ENCODE results near the gene AGMAT. TPM values are rescaled to one million over a fixed set of nuclear protein-coding genes. Genes with fewer than 3 reads are reported as not detected.

The AGMAT gene
- total and polyA plus RNA-seq, 7 experiments from 2014 or later, result 6.4 to 21.5 (median 9.9) TPM

DNA sequence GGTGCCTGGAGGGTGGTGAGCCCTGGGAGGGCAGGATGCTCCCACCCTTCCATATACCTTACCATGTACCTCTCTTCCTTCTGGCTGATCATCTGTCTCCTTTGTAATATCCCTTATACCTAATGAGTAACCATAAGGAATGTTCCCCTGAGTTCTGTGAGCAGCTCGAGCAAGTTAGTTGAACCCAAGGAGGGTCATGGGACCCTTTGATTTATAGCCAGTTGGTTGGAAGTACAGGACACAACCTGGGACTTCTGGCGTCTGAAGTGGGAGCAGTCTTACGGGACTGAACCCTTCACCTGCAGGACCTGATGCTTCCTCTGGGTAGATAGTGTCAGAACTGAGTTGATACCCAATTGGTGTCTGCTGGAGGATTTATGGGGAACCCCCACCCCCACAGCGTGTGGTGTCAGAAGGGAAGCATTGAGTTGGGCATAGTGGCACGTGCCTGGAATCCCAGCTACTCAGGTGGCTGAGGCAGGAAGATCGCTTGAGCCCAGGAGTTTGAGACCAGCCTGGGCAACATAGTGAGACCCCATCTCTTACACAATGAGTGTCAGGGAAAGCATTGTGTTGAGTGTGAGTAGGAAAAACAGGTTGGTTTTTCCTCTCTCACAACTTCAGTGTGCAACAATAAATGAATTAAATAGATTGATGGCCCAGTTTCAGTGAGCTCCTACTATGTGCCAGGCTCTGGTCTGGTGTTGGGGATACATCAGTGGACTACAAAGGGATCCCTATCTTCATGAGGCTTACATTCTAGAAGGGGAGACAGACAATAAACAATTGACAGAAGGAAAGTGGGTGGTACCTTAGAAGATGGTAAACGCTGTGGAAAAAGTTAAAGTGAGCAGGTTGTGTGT, 42.2 kb downstream of the AGMAT start:
- ChIA-PET CTCF (no interaction called here), POLR2A (interaction anchor here (0.5 kb wide), 1 partner anchor 112 kb away, joined by 3 read pairs; no protein-coding TSS in a partner anchor)
- intact Hi-C loops (cut with micrococcal nuclease), result no loop called here
- ATAC-seq, result no peak
- peaks cover 7 to 39% (median 28%) of the 10 kb centered on the region in 5 donors for H3K36me3 Mint-ChIP-seq
- H3K4me1 Mint-ChIP-seq, result peaks cover 0 to 11% (median 4%) of the 10 kb centered on the region in 7 donors
- no peaks in the 10 kb centered on the region for H3K9me3 Mint-ChIP-seq
- H3K4me1 ChIP-seq (ENCODE audit: control insufficient read depth in 2 of 2, insufficient read depth in 2 of 2, low read length in 2 of 2), result no peaks in the 10 kb centered on the region
- peaks cover under 1 to 77% (median under 1%) of the 10 kb centered on the region in 3 experiments for H3K36me3 ChIP-seq (ENCODE audit: control insufficient read depth in 2 of 3, insufficient read depth in 3 of 3, low read length in 3 of 3)
- H3K4me3 Mint-ChIP-seq, result no peak overlapping the region
- H3K27ac Mint-ChIP-seq, result peak overlapping the region in 2 of 9 donors; percentile 5 to 83
- no peak for DNase-seq
- no peaks in the 10 kb centered on the region for H3K27me3 Mint-ChIP-seq
- H3K27me3 ChIP-seq (ENCODE audit: control insufficient read depth in 2 of 2, insufficient read depth in 2 of 2, low read length in 2 of 2), result no peaks in the 10 kb centered on the region
- H3K4me3 ChIP-seq (ENCODE audit: low read length), result no peak overlapping the region
- H3K27ac ChIP-seq (ENCODE audit: low read depth, low read length), result no peak overlapping the region
- H3K9me3 ChIP-seq (ENCODE audit: control insufficient read depth in 2 of 3, low read length in 3 of 3), result no peaks in the 10 kb centered on the region

DNA sequence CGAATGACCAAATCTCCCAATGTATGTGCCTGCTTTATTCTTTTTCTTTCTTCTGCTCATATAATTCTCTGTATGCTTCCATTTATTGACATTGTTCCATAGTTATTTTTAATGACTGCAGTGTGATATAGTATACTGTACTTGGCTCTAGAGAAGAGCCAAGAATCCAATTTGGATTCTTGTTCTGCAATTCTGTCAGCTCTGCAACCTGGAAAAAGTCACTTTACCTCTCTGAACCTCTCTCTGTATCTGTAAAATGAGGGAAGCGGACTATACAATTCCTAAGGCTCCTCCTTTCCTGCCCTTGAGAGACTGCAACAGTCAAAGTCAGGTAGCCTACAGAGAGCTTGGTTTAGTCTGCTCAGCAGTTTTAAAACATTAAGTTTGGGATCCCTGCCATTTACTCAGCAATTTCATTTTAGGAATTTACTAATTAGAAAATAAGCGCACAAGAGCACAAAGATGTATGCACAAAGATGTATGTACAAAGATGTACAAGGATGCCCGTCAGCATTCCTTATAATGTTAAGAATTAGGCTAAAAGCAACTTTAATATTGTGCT, 43.5 kb downstream of the AGMAT start:
- no peak for ATAC-seq
- Mint-ChIP-seq H3K27me3 (no peaks in the 10 kb centered on the region), H3K27ac (no peak overlapping the region), H3K36me3 (peaks cover 7 to 48% (median 31%) of the 10 kb centered on the region in 5 donors), H3K4me1 (peaks cover 2 to 11% (median 4%) of the 10 kb centered on the region in 7 donors), H3K9me3 (no peaks in the 10 kb centered on the region), H3K4me3 (no peak overlapping the region)
- DNase-seq, result no peak
- peaks cover 0 to 68% (median 0%) of the 10 kb centered on the region in 3 experiments for H3K36me3 ChIP-seq (ENCODE audit: control insufficient read depth in 2 of 3, insufficient read depth in 3 of 3, low read length in 3 of 3)
- no peak overlapping the region for H3K27ac ChIP-seq (ENCODE audit: low read depth, low read length)
- CTCF ChIA-PET, result interaction anchor here (0.6 kb wide), 1 partner anchor 284 kb away, joined by 3 read pairs; no protein-coding TSS in a partner anchor
- H3K27me3 ChIP-seq (ENCODE audit: control insufficient read depth in 2 of 2, insufficient read depth in 2 of 2, low read length in 2 of 2), result no peaks in the 10 kb centered on the region
- H3K4me3 ChIP-seq (ENCODE audit: low read length), result no peak overlapping the region
- H3K4me1 ChIP-seq (ENCODE audit: control insufficient read depth in 2 of 2, insufficient read depth in 2 of 2, low read length in 2 of 2), result no peaks in the 10 kb centered on the region
- POLR2A ChIA-PET, result no interaction called here
- no peaks in the 10 kb centered on the region for H3K9me3 ChIP-seq (ENCODE audit: control insufficient read depth in 2 of 3, low read length in 3 of 3)
- intact Hi-C loops (cut with micrococcal nuclease), result no loop called here

DNA sequence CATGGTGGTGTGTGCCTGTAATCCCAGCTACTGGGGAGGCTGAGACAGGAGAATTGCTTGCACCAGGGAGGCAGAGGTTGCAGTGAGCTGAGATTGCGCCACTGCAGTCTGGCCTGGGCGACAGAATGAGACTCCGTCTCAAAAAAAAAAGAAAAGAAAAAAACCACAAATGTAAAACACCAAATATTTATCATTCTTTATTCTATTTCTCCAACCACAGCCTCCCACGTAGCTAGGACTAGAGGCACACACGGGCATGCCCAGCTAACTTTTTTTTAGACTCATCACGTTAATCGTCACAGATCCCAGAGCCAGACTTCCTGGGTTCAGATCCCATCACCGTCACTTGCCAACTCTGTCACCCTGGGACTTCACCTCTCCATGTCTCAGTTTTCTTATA, 44.7 kb downstream of the AGMAT start:
- no peaks in the 10 kb centered on the region for H3K9me3 ChIP-seq (ENCODE audit: control insufficient read depth in 2 of 3, low read length in 3 of 3)
- DNase-seq (no peak), ATAC-seq (no peak)
- no peak overlapping the region for H3K27ac ChIP-seq (ENCODE audit: low read depth, low read length)
- ChIA-PET CTCF (no interaction called here), POLR2A (no interaction called here)
- no peak overlapping the region for H3K4me3 Mint-ChIP-seq
- peak overlapping the region in 1 of 9 donors; percentile 78 for H3K27ac Mint-ChIP-seq
- no peaks in the 10 kb centered on the region for H3K27me3 ChIP-seq (ENCODE audit: control insufficient read depth in 2 of 2, insufficient read depth in 2 of 2, low read length in 2 of 2)
- peaks cover 0 to 60% (median 0%) of the 10 kb centered on the region in 3 experiments for H3K36me3 ChIP-seq (ENCODE audit: control insufficient read depth in 2 of 3, insufficient read depth in 3 of 3, low read length in 3 of 3)
- H3K27me3 Mint-ChIP-seq, result no peaks in the 10 kb centered on the region
- peaks cover 2 to 11% (median 4%) of the 10 kb centered on the region in 7 donors for H3K4me1 Mint-ChIP-seq
- no peak overlapping the region for H3K4me3 ChIP-seq (ENCODE audit: low read length)
- H3K4me1 ChIP-seq (ENCODE audit: control insufficient read depth in 2 of 2, insufficient read depth in 2 of 2, low read length in 2 of 2), result no peaks in the 10 kb centered on the region
- intact Hi-C loops (cut with micrococcal nuclease), result no loop called here
- no peaks in the 10 kb centered on the region for H3K9me3 Mint-ChIP-seq
- peaks cover 7 to 47% (median 33%) of the 10 kb centered on the region in 5 donors for H3K36me3 Mint-ChIP-seq

DNA sequence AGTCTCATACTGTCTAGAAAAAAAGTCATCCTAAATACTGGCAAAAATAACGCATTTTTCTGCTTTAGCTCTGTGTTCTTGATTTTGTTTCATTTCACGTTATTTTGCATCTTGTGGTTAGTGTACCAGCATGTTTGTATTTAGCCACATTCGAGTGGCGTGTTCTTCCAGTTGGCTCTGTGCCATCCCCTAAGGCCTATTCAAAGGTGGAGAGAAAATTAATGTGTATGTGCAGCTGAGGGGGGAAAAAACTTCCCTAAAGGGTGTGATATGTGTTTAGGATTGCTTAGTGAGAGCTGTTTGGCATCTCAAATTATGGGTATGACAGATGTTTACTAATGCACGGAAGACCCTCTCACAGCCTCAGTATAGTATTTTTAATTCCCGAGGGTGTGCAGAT, 46.1 kb downstream of the AGMAT start:
- peaks cover 7 to 44% (median 29%) of the 10 kb centered on the region in 5 donors for H3K36me3 Mint-ChIP-seq

DNA sequence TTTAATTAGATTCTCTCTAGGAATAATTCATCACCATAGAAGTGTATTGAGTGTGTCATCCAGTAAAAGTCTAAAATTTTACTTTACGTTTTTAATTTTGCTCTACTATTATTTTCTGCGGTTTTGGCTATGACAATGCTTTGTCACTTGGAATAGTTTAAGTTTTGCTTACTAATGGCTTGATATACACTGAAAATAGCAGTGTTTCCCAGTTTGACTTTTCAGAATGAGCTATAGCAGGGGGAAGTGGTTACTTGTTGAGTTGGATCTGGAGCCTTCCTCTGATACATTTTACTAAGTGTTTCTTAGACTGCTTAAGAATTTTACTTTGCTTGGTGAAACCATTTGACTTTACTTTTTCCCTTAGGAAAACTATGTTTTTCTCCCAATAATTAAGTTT, 53.2 kb downstream of the AGMAT start:
- H3K4me3 Mint-ChIP-seq, result no peak overlapping the region
- no peak for DNase-seq
- H3K4me1 Mint-ChIP-seq, result peaks cover 13 to 48% (median 29%) of the 10 kb centered on the region in 7 donors
- Histone ChIP-seq H3K27ac (ENCODE audit: low read depth, low read length) (no peak overlapping the region), H3K36me3 (ENCODE audit: control insufficient read depth in 2 of 3, insufficient read depth in 3 of 3, low read length in 3 of 3) (peaks cover 0 to 12% (median 0%) of the 10 kb centered on the region in 3 experiments), H3K27me3 (ENCODE audit: control insufficient read depth in 2 of 2, insufficient read depth in 2 of 2, low read length in 2 of 2) (no peaks in the 10 kb centered on the region), H3K4me3 (ENCODE audit: low read length) (no peak overlapping the region), H3K4me1 (ENCODE audit: control insufficient read depth in 2 of 2, insufficient read depth in 2 of 2, low read length in 2 of 2) (peaks cover 7 to 11% of the 10 kb centered on the region in 2 donors), H3K9me3 (ENCODE audit: control insufficient read depth in 2 of 3, low read length in 3 of 3) (no peaks in the 10 kb centered on the region)
- peaks cover 0 to 14% (median 9%) of the 10 kb centered on the region in 5 donors for H3K36me3 Mint-ChIP-seq
- ChIA-PET CTCF (no interaction called here), POLR2A (no interaction called here)
- H3K9me3 Mint-ChIP-seq, result peaks cover 0 to under 1% (median 0%) of the 10 kb centered on the region in 11 donors
- H3K27me3 Mint-ChIP-seq, result no peaks in the 10 kb centered on the region
- no peak overlapping the region for H3K27ac Mint-ChIP-seq
- ATAC-seq, result no peak
- intact Hi-C loops (cut with micrococcal nuclease), result no loop called here

More for the DNA sequence above, 46.1 kb downstream of the AGMAT start:
- no peaks in the 10 kb centered on the region for H3K9me3 Mint-ChIP-seq
- peaks cover 2 to 11% (median 8%) of the 10 kb centered on the region in 7 donors for H3K4me1 Mint-ChIP-seq
- ChIA-PET CTCF (no interaction called here), POLR2A (no interaction called here)
- peak overlapping the region in 2 of 9 donors; percentile 5 to 15 for H3K27ac Mint-ChIP-seq
- H3K27me3 ChIP-seq (ENCODE audit: control insufficient read depth in 2 of 2, insufficient read depth in 2 of 2, low read length in 2 of 2), result no peaks in the 10 kb centered on the region
- no peaks in the 10 kb centered on the region for H3K9me3 ChIP-seq (ENCODE audit: control insufficient read depth in 2 of 3, low read length in 3 of 3)
- intact Hi-C loops (cut with micrococcal nuclease), result no loop called here
- no peak overlapping the region for H3K4me3 Mint-ChIP-seq
- H3K4me1 ChIP-seq (ENCODE audit: control insufficient read depth in 2 of 2, insufficient read depth in 2 of 2, low read length in 2 of 2), result no peaks in the 10 kb centered on the region
- ATAC-seq (no peak), DNase-seq (no peak)
- peaks cover 0 to 50% (median 0%) of the 10 kb centered on the region in 3 experiments for H3K36me3 ChIP-seq (ENCODE audit: control insufficient read depth in 2 of 3, insufficient read depth in 3 of 3, low read length in 3 of 3)
- H3K4me3 ChIP-seq (ENCODE audit: low read length), result no peak overlapping the region
- H3K27me3 Mint-ChIP-seq, result no peaks in the 10 kb centered on the region
- H3K27ac ChIP-seq (ENCODE audit: low read depth, low read length), result no peak overlapping the region

DNA sequence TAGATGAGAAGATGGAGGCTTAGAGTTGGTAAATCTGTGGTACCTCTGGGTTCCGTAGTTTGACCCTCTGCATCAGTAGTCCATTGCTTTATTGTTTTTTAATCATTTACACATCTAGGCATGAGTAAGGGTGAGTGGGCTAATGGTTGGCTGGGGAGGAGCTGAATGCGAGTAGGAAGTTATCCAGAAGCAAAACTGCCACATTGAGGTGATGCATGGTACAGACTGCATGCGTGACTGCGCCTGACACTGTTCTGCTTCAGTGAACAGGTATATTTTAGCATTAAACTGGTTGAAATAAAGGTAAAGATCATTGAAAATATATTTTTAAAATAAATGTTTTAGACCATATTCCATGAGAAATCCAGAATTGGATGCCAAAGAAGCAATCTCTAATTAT, 53.8 kb downstream of the AGMAT start:
- DNase-seq (no peak), ATAC-seq (no peak)
- intact Hi-C loops (cut with micrococcal nuclease), result no loop called here
- H3K36me3 ChIP-seq (ENCODE audit: control insufficient read depth in 2 of 3, insufficient read depth in 3 of 3, low read length in 3 of 3), result peaks cover 0 to 12% (median 0%) of the 10 kb centered on the region in 3 experiments
- peaks cover 19 to 50% (median 34%) of the 10 kb centered on the region in 7 donors for H3K4me1 Mint-ChIP-seq
- peaks cover 12 to 15% of the 10 kb centered on the region in 2 donors for H3K4me1 ChIP-seq (ENCODE audit: control insufficient read depth in 2 of 2, insufficient read depth in 2 of 2, low read length in 2 of 2)
- H3K9me3 Mint-ChIP-seq, result peaks cover 0 to 4% (median 0%) of the 10 kb centered on the region in 11 donors
- no peak overlapping the region for H3K4me3 Mint-ChIP-seq
- CTCF ChIA-PET, result no interaction called here
- no peak overlapping the region for H3K4me3 ChIP-seq (ENCODE audit: low read length)
- H3K36me3 Mint-ChIP-seq, result peaks cover 0 to 9% (median 4%) of the 10 kb centered on the region in 5 donors
- POLR2A ChIA-PET, result no interaction called here
- no peaks in the 10 kb centered on the region for H3K27me3 ChIP-seq (ENCODE audit: control insufficient read depth in 2 of 2, insufficient read depth in 2 of 2, low read length in 2 of 2)
- H3K27me3 Mint-ChIP-seq, result no peaks in the 10 kb centered on the region
- H3K27ac ChIP-seq (ENCODE audit: low read depth, low read length), result no peak overlapping the region
- no peaks in the 10 kb centered on the region for H3K9me3 ChIP-seq (ENCODE audit: control insufficient read depth in 2 of 3, low read length in 3 of 3)
- H3K27ac Mint-ChIP-seq, result no peak overlapping the region

Data from naive thymus-derived CD4-positive, alpha-beta T cell (primary cell).